Liver (tissue), 9 donors: ENCODE data around the gene ATF7. TPM values are rescaled to one million over a fixed set of nuclear protein-coding genes. Genes with fewer than 3 reads are reported as not detected.

Experiments used
- DNase-seq: peaks from one replicate; pipeline ENCODE4 v3.0.0-alpha.2; 2017; ENCODE audit warnings: low spot score
- H3K27ac ChIP-seq, 2 donors: one replicate each; pipeline ENCODE4 v1.7.0; 2013; ENCODE audit warnings: inconsistent platforms in 2 of 2, low read length in 2 of 2, control low read depth in 1 of 2, low read depth in 1 of 2, mild to moderate bottlenecking in 1 of 2
- H3K27me3 ChIP-seq, 4 donors: one replicate each; pipeline versions ENCODE4 v1.6.1 to v1.7.0; 2013; ENCODE audit warnings: low read length in 3 of 4, inconsistent platforms in 1 of 4, mild to moderate bottlenecking in 1 of 4, moderate library complexity in 1 of 4; ENCODE audit not compliant: control insufficient read depth in 4 of 4, insufficient read depth in 4 of 4
- H3K36me3 ChIP-seq, 4 donors: one replicate each; pipeline versions ENCODE4 v1.6.1 to v1.7.0; 2013; ENCODE audit warnings: low read length in 3 of 4, mild to moderate bottlenecking in 3 of 4, low read depth in 1 of 4, moderate library complexity in 1 of 4; ENCODE audit not compliant: control insufficient read depth in 4 of 4, insufficient read depth in 3 of 4
- H3K4me1 ChIP-seq, 4 donors: one replicate each; pipeline versions ENCODE4 v1.6.1 to v1.7.0; 2013; ENCODE audit warnings: low read length in 3 of 4, mild to moderate bottlenecking in 3 of 4, moderate library complexity in 1 of 4; ENCODE audit not compliant: control insufficient read depth in 4 of 4, insufficient read depth in 4 of 4
- H3K4me3 ChIP-seq, 3 donors: one replicate each; pipeline versions ENCODE4 v1.6.1 to v1.7.0; 2013; ENCODE audit warnings: low read length in 3 of 3, control low read depth in 1 of 3, low read depth in 1 of 3, mild to moderate bottlenecking in 1 of 3
- H3K9ac ChIP-seq, 2 donors: one replicate each; pipeline ENCODE4 v1.7.0; 2013; ENCODE audit warnings: low read length in 2 of 2, mild to moderate bottlenecking in 2 of 2, moderate library complexity in 2 of 2, control low read depth in 1 of 2, low read depth in 1 of 2
- H3K9me3 ChIP-seq, 4 donors: one replicate each; pipeline versions ENCODE4 v1.6.1 to v1.7.0; 2013; ENCODE audit warnings: low read length in 3 of 4; ENCODE audit not compliant: control insufficient read depth in 4 of 4
- ATF3 ChIP-seq: IDR thresholded peaks from 2 replicates; pipeline ENCODE4 v1.6.1; 2016; ENCODE audit warnings: antibody characterized with exemption
- EGR1 ChIP-seq, 2 donors: IDR thresholded peaks; 2 replicates each; pipeline ENCODE4 v1.6.1; 2016 to 2018; ENCODE audit warnings: antibody characterized with exemption in 2 of 2, low read depth in 2 of 2
- FOXA1 ChIP-seq: IDR thresholded peaks from 2 replicates; pipeline ENCODE4 v1.6.1; 2016; ENCODE audit warnings: antibody characterized with exemption
- HNF4A ChIP-seq, 2 donors: conservative IDR thresholded peaks; 2 replicates each; pipeline ENCODE4 v1.6.1; 2016; ENCODE audit warnings: antibody characterized with exemption in 2 of 2, mild to moderate bottlenecking in 2 of 2
- HNF4G ChIP-seq: IDR thresholded peaks from 2 replicates; pipeline ENCODE4 v1.6.1; 2016; ENCODE audit warnings: antibody characterized with exemption
- JUND ChIP-seq, 2 donors: IDR thresholded peaks; 2 replicates each; pipeline ENCODE4 v1.6.1; 2016; ENCODE audit warnings: antibody characterized with exemption in 2 of 2
- NR2F2 ChIP-seq: IDR thresholded peaks from 2 replicates; pipeline ENCODE4 v1.6.1; 2016; ENCODE audit warnings: antibody characterized with exemption
- RAD21 ChIP-seq, 2 donors: IDR thresholded peaks; 2 replicates each; pipeline ENCODE4 v1.6.1; 2016; ENCODE audit warnings: antibody characterized with exemption in 2 of 2, mild to moderate bottlenecking in 2 of 2
- REST ChIP-seq: IDR thresholded peaks from 2 replicates; pipeline ENCODE4 v1.6.1; 2016; ENCODE audit warnings: antibody characterized with exemption, mild to moderate bottlenecking
- RXRA ChIP-seq, 2 donors: IDR thresholded peaks; 2 replicates each; pipeline ENCODE4 v1.6.1; 2017 to 2018; ENCODE audit warnings: antibody characterized with exemption in 2 of 2, mild to moderate bottlenecking in 1 of 2
- SP1 ChIP-seq: IDR thresholded peaks from 2 replicates; pipeline ENCODE4 v1.6.1; 2018; ENCODE audit warnings: antibody characterized with exemption, mild to moderate bottlenecking
- ZBTB33 ChIP-seq: IDR thresholded peaks from 2 replicates; pipeline ENCODE4 v1.6.1; 2016; ENCODE audit warnings: antibody characterized with exemption
- WGBS: extraction: QIAGEN DNeasy Blood & Tissue Kit; methylation state at CpG from one replicate; pipeline ENCODE4 v1.1.7; 2013; 5-methylcytosine and 5-hydroxymethylcytosine counted together
- polyA plus RNA-seq, 2 donors: library from polyadenylated mRNA; stranded (reverse) in 1 of 2; unstranded in 1 of 2; fragments of 200-250 nt in 1 of 2; fragments of >200 nt in 1 of 2; fragmentation: Nextera tagmentation in 1 of 2; extraction: Ambion mirVana in 1 of 2; gene quantifications; one replicate each; pipeline versions ENCODE4 v1.2.1 to v1.2.3, GENCODE V29; 2013 to 2015
- total RNA-seq, 2 donors: library from RNA; depleted of rRNA; stranded (reverse); fragments of >200 nt; gene quantifications; one replicate each; pipeline ENCODE4 v1.2.3, GENCODE V29; 2014
- donor health status: healthy.
- donor health status: healthy.
- donor health status: healthy.
- donor health status: healthy.
- donor health status: healthy.

Gene ATF7
- total and polyA plus RNA-seq, 4 donors: 5.3 to 14.5 (median 9.9) TPM

- Histone ChIP-seq H3K4me1 (peaks cover 0 to 6% (median 6%) of the 10 kb centered on the region in 4 donors), H3K27ac (no peak overlapping the region), H3K9me3 (no peaks in the 10 kb centered on the region), H3K27me3 (no peaks in the 10 kb centered on the region), H3K9ac (no peak overlapping the region), H3K4me3 (no peak overlapping the region), H3K36me3 (peaks cover 32 to 100% (median 93%) of the 10 kb centered on the region in 4 donors)
- 40% methylated on average over 3 of the region's 3 CpGs for WGBS
- no peak for DNase-seq
- TF ChIP-seq RXRA (IDR thresholded peaks at IDR 0.05) (peak; percentile 30 to 95), EGR1 (IDR thresholded peaks at IDR 0.05; ENCODE audit: low read depth in 2 of 2) (no peak), SP1 (peak; percentile 48), HNF4A (conservative IDR thresholded peaks at IDR 0.05) (peak in 1 of 2 donors; percentile 67)
Measured at GRCh38 chr12:53462935-53463334, 163.2 kb downstream of the ATF7 start.

GRCh38 chr12:53461591-53461990, 164.6 kb downstream of the ATF7 start:
- WGBS: 86% methylated on average over 8 of the region's 8 CpGs
- no peaks in the 10 kb centered on the region for H3K27me3 ChIP-seq
- peaks cover 35 to 99% (median 92%) of the 10 kb centered on the region in 4 donors for H3K36me3 ChIP-seq
- DNase-seq: no peak
- H3K9ac ChIP-seq: no peak overlapping the region
- no peak overlapping the region for H3K4me3 ChIP-seq
- H3K27ac ChIP-seq: no peak overlapping the region
- no peaks in the 10 kb centered on the region for H3K9me3 ChIP-seq
- H3K4me1 ChIP-seq: peaks cover 0 to 6% (median 6%) of the 10 kb centered on the region in 4 donors
- TF ChIP-seq ZBTB33: no peak
- no peak for TF ChIP-seq REST

- Histone ChIP-seq H3K27me3 (no peaks in the 10 kb centered on the region), H3K9ac (no peak overlapping the region), H3K27ac (no peak overlapping the region), H3K9me3 (no peaks in the 10 kb centered on the region), H3K4me3 (no peak overlapping the region), H3K36me3 (peaks cover 37 to 97% (median 92%) of the 10 kb centered on the region in 4 donors), H3K4me1 (peaks cover 0 to 6% (median 6%) of the 10 kb centered on the region in 4 donors)
- DNase-seq: no peak
- 80% methylated on average over 3 of the region's 3 CpGs for WGBS
- TF ChIP-seq SP1: no peak
- no peak for TF ChIP-seq JUND (IDR thresholded peaks at IDR 0.05)
- no peak for TF ChIP-seq ATF3
- TF ChIP-seq RXRA (IDR thresholded peaks at IDR 0.05): peak in 1 of 2 donors; percentile 8
- TF ChIP-seq HNF4G: no peak
- no peak for TF ChIP-seq RAD21 (IDR thresholded peaks at IDR 0.05)
- no peak for TF ChIP-seq FOXA1
- no peak for TF ChIP-seq NR2F2
- TF ChIP-seq HNF4A (conservative IDR thresholded peaks at IDR 0.05): no peak
Measured at GRCh38 chr12:53461059-53461458, 165.1 kb downstream of the ATF7 start.
